Measurements from ENCODE around the gene TBC1D9.

DNA sequence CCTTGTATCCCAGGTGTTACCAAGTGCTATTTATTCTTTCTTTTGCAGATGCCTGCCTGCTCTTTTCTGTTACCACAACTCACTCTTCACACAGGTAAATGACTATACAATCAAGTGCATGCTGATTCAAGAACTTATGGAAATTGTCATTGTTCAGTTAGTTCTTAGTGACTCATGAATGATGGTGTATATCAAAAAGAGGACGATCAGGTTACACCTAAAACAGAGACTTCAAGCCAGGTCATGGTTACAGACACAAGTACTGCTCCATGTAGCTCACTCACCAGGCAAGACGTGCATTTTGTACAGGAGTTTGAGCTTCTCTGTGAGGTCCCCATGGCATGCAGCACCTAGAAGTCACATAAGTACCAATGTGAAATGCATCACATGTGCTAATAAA lies 128.2 kb downstream of the TBC1D9 start:
- no peak for TF ChIP-seq EZH2 (IDR thresholded peaks at IDR 0.05; ENCODE audit: borderline replicate concordance, low read length)
- TF ChIP-seq, protein P1, sequence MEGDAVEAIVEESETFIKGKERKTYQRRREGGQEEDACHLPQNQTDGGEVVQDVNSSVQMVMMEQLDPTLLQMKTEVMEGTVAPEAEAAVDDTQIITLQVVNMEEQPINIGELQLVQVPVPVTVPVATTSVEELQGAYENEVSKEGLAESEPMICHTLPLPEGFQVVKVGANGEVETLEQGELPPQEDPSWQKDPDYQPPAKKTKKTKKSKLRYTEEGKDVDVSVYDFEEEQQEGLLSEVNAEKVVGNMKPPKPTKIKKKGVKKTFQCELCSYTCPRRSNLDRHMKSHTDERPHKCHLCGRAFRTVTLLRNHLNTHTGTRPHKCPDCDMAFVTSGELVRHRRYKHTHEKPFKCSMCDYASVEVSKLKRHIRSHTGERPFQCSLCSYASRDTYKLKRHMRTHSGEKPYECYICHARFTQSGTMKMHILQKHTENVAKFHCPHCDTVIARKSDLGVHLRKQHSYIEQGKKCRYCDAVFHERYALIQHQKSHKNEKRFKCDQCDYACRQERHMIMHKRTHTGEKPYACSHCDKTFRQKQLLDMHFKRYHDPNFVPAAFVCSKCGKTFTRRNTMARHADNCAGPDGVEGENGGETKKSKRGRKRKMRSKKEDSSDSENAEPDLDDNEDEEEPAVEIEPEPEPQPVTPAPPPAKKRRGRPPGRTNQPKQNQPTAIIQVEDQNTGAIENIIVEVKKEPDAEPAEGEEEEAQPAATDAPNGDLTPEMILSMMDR (IDR thresholded peaks at IDR 0.05; ENCODE audit: low read length) = no peak
